HG03571 (cell line): ENCODE measurements around the gene LPP.

Experiments
- ATAC-seq: cut with Tn5 transposase; IDR thresholded peaks from one replicate; pipeline ENCODE4 v1.9.1; 2021; ENCODE audit not compliant: unreplicated experiment

The LPP gene

GRCh38 chr3:188246905-188247304, 92.9 kb downstream of the LPP start:
- ATAC-seq: no peak

GRCh38 chr3:188248036-188248561, 94.1 kb downstream of the LPP start:
- no peak for ATAC-seq

GRCh38 chr3:188253123-188253793, 99.3 kb downstream of the LPP start:
- no peak for ATAC-seq

GRCh38 chr3:188253800-188254452, 100.0 kb downstream of the LPP start:
- no peak for ATAC-seq

- no peak for ATAC-seq
These were observed 100.6 kb downstream of the LPP start for GRCh38 chr3:188254520-188255070.

- no peak for ATAC-seq
These were observed 101.2 kb downstream of the LPP start for GRCh38 chr3:188255190-188255589.

- no peak for ATAC-seq
These were observed 102.8 kb downstream of the LPP start for GRCh38 chr3:188256758-188257157.

GRCh38 chr3:188257384-188258026, 103.5 kb downstream of the LPP start:
- no peak for ATAC-seq

- no peak for ATAC-seq
These were observed 105.2 kb downstream of the LPP start for GRCh38 chr3:188259191-188259590.

GRCh38 chr3:188259596-188259995, 105.6 kb downstream of the LPP start:
- no peak for ATAC-seq

GRCh38 chr3:188261011-188261410, 107.1 kb downstream of the LPP start:
- ATAC-seq: no peak

GRCh38 chr3:188262488-188262887, 108.5 kb downstream of the LPP start:
- ATAC-seq: no peak

- no peak for ATAC-seq
These were observed 109.1 kb downstream of the LPP start for GRCh38 chr3:188262913-188263683.

GRCh38 chr3:188264226-188265207, 110.6 kb downstream of the LPP start:
- no peak for ATAC-seq

GRCh38 chr3:188266562-188267274, 112.8 kb downstream of the LPP start:
- no peak for ATAC-seq

- ATAC-seq: no peak
These were observed 113.9 kb downstream of the LPP start for GRCh38 chr3:188267790-188268335.

- no peak for ATAC-seq
These were observed 114.4 kb downstream of the LPP start for GRCh38 chr3:188268336-188268735.

- no peak for ATAC-seq
These were observed 115.1 kb downstream of the LPP start for GRCh38 chr3:188269040-188269439.

- ATAC-seq: no peak
These were observed 116.5 kb downstream of the LPP start for GRCh38 chr3:188270423-188270972.
